ENCODE data around the gene RTL9.

GRCh38 chrX:110322603-110323002 lies 36.0 kb upstream of the RTL9 start:
- TF ChIP-seq CTCF (conservative IDR thresholded peaks at IDR 0.05 in 1 of 2, IDR thresholded peaks at IDR 0.05 in 1 of 2; ENCODE audit: low read depth in 1 of 2, low read length in 2 of 2) (no peak), EZH2 (IDR thresholded peaks at IDR 0.05; ENCODE audit: low read length, missing control alignments) (no peak)
